Psoas muscle (tissue), 8 donors: ENCODE results near the gene CCDC192. TPM values are rescaled to one million over a fixed set of nuclear protein-coding genes. Genes with fewer than 3 reads are reported as not detected.
"Not testable (repeated sequence)": the region's sequence is repeated elsewhere in the genome, so short reads cannot be mapped to it uniquely, and the experiment has no call there.

Experiments used
- ATAC-seq, 4 donors: fragments of 200-7000 bp; cut with Tn5 transposase; one replicate each; pipeline ENCODE4 v1.9.1; 2020; ENCODE audit warnings: moderate library complexity in 3 of 4, mild to moderate bottlenecking in 2 of 4
- DNase-seq, 2 donors: peaks; one replicate each; pipeline ENCODE4 v3.0.0-alpha.2; 2020
- H3K27ac ChIP-seq: fragments of 200-600 bp; one replicate; pipeline ENCODE4 v1.8.0; 2022
- H3K27me3 ChIP-seq, 3 donors: fragments of 200-600 bp in 1 of 3; one replicate each; pipeline versions ENCODE4 v1.6.1 to v1.8.0; 2013 to 2022; ENCODE audit warnings: low read length in 2 of 3, mild to moderate bottlenecking in 2 of 3, moderate library complexity in 1 of 3; ENCODE audit not compliant: insufficient read depth in 3 of 3
- H3K36me3 ChIP-seq, 2 donors: fragments of 200-600 bp in 1 of 2; one replicate each; pipeline versions ENCODE4 v1.6.1 to v1.8.0; 2013 to 2022; ENCODE audit warnings: low read depth in 1 of 2, mild to moderate bottlenecking in 1 of 2, moderate library complexity in 1 of 2; ENCODE audit not compliant: insufficient read depth in 1 of 2
- H3K4me1 ChIP-seq: fragments of 200-600 bp; one replicate; pipeline ENCODE4 v1.8.0; 2022
- H3K4me3 ChIP-seq: fragments of 200-600 bp; one replicate; pipeline ENCODE4 v1.8.0; 2022; ENCODE audit warnings: mild to moderate bottlenecking
- H3K9me3 ChIP-seq: fragments of 200-600 bp; one replicate; pipeline ENCODE4 v1.8.0; 2022
- CTCF ChIP-seq: fragments of 200-600 bp; IDR thresholded peaks from one replicate; pipeline ENCODE4 v1.8.0; 2022; ENCODE audit warnings: antibody characterized with exemption
- WGBS, 3 donors: extraction: QIAGEN DNeasy Blood & Tissue Kit; methylation state at CpG; one replicate each; pipeline versions ENCODE4 v1.1.6 to v1.1.7; 2013; 5-methylcytosine and 5-hydroxymethylcytosine counted together
- intact Hi-C, 2 donors: fragments of 100-400 bp; cut with DNase I; formaldehyde crosslinking; loops; one replicate each; pipeline versions ENCODE4 v1.11.0 to v1.14.2; 2022
- polyA plus RNA-seq, 3 donors: library from polyadenylated mRNA; stranded (reverse); fragments of 200-250 nt; gene quantifications; one replicate each; pipeline ENCODE4 v1.2.3, GENCODE V29; 2013
- total RNA-seq, 4 donors: library from RNA; stranded (reverse); fragmentation: NEBNext Ultra II Directional in 2 of 4; extraction: Animal tissue kit (Norgen Biotek cat#: 25700) in 2 of 4; gene quantifications; one replicate each; pipeline versions ENCODE4 v1.2.1 to v1.2.4, GENCODE V29; 2021 to 2023
- donor health status: healthy with polysubstance abuse.
- donor health status: DM: no; HTN: no; CAD: no; lungs with moderate emphysema.
- donor health status: Bipolar disorder and iron deficiency.
- donor health status: healthy.
- donor health status: DM: yes; HTN: yes; CAD: no.
- donor health status: DM: no; HTN: no; CAD: no.
- donor health status: DM: no; HTN: no; CAD: no.
- donor health status: DM: yes; HTN: yes; CAD: no.

The CCDC192 gene
- total and polyA plus RNA-seq, 7 donors, result 0.12 to 1.2 (median 0.19) TPM; not detected in 4

GRCh38 chr5:127673117-127673800, 29.9 kb upstream of the CCDC192 start:
- intact Hi-C loops, result no loop called here
- 48 to 64% (median 53%) methylated on average over 2 of the region's 2 CpGs for WGBS, 3 donors
- Histone ChIP-seq H3K9me3 (no peaks in the 10 kb centered on the region), H3K36me3 (no peaks in the 10 kb centered on the region), H3K27ac (no peak overlapping the region), H3K4me1 (peaks cover 7% of the 10 kb centered on the region), H3K4me3 (no peak overlapping the region), H3K27me3 (no peaks in the 10 kb centered on the region)
- DNase-seq, result no peak
- TF ChIP-seq CTCF, result no peak
- peak in 1 of 4 donors; percentile 39 for ATAC-seq

DNA sequence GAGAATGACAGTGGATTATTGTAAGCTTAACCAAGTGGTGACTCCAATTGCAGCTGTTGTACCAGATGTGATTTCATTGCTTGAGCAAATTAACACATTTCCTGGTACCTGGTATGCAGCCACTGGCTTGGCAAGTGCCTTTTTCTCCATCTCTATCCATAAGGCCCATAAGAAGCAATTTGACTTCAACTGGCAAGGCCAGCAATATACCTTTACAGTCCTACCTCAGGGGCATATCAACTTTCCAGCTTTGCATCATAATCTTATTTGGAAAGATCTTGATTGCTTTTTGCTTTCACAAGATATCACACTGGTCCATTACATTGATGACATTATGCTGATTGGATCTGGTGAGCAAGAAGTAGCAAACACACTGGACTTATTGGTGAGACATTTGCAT, 26.2 kb upstream of the CCDC192 start:
- H3K36me3 ChIP-seq, intact Hi-C loops, H3K27ac ChIP-seq, H3K4me1 ChIP-seq, DNase-seq, H3K27me3 ChIP-seq, H3K4me3 ChIP-seq, ATAC-seq, H3K9me3 ChIP-seq: not testable (repeated sequence)

DNA sequence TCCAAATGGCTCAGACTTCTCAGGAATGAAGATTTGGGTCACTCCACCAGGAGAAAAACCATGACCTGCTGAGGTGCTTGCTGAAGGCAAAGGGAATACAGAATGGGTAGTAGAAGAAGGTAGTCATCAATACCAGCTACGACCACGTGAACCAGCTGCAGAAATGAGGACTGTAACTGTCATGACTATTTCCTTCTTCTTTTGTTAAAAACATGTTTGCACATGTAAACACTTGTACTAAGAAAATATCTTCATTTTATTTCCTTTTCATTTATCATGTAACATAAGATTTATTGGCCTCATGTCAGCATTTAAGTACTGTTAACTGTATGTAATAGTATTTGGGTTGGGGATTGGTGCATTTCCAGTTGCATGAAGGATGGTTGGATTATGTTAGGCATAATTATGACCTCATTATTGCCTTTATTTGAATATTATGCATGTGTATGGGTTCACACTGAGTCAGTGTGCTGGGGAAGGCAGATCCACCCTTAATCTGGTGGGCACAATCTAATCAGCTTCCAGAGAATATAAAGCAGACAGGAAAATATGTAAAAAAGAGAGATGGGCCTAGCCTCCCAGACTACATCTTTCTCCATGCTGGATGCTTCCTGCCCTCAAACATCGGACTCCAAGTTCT, 23.4 kb upstream of the CCDC192 start:
- ATAC-seq, H3K9me3 ChIP-seq, H3K36me3 ChIP-seq, H3K27ac ChIP-seq, H3K4me3 ChIP-seq, DNase-seq, H3K27me3 ChIP-seq, H3K4me1 ChIP-seq, intact Hi-C loops: not testable (repeated sequence)
- 91 to 97% (median 97%) methylated on average over 3 of the region's 3 CpGs for WGBS, 3 donors

- no peak for ATAC-seq
- DNase-seq, result no peak
- Histone ChIP-seq H3K27me3 (no peaks in the 10 kb centered on the region), H3K9me3 (no peaks in the 10 kb centered on the region), H3K4me3 (no peak overlapping the region), H3K36me3 (no peaks in the 10 kb centered on the region), H3K4me1 (peaks cover 9% of the 10 kb centered on the region), H3K27ac (no peak overlapping the region)
- intact Hi-C loops, result no loop called here
- no peak for TF ChIP-seq CTCF
- 93 to 98% (median 94%) methylated on average over 1 of the region's 1 CpG for WGBS, 3 donors
Measured at GRCh38 chr5:127680595-127680994, 22.6 kb upstream of the CCDC192 start.

DNA sequence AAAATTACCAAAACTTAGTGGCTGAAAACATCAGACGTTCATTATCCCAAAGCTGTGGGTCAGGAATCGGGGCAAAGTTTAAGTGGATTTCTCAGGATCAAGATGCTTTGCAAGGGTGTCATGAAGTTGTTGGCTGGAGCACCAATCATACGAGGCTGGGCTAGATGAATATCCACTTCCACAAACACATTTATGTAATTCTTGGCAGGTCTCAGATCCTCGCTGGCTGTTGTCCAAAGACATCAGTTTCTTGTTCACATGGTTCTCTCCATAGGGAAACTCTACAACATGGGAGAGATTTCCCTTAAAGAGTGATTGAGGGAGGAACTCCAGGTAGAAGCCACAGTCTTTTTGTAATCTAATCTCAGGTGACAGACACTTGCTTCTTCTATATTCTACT, 20.2 kb upstream of the CCDC192 start:
- WGBS, 3 donors, result 26 to 36% (median 34%) methylated on average over 4 of the region's 4 CpGs
- H3K4me3 ChIP-seq, result no peak overlapping the region
- H3K27me3 ChIP-seq, result no peaks in the 10 kb centered on the region
- peak overlapping the region; percentile 71 for H3K27ac ChIP-seq
- ATAC-seq, result no peak
- H3K36me3 ChIP-seq, result no peaks in the 10 kb centered on the region
- no peak for TF ChIP-seq CTCF
- intact Hi-C loops, result no loop called here
- H3K9me3 ChIP-seq, result no peaks in the 10 kb centered on the region
- no peak for DNase-seq
- peaks cover 24% of the 10 kb centered on the region for H3K4me1 ChIP-seq
